ENCODE measurements around the gene MARS1.

The MARS1 gene

GRCh38 chr12:57521525-57522010 lies 33.7 kb downstream of the MARS1 start:
- H3K4me3 ChIP-seq (ENCODE audit: low read length): peak overlapping the region; percentile 60

DNA sequence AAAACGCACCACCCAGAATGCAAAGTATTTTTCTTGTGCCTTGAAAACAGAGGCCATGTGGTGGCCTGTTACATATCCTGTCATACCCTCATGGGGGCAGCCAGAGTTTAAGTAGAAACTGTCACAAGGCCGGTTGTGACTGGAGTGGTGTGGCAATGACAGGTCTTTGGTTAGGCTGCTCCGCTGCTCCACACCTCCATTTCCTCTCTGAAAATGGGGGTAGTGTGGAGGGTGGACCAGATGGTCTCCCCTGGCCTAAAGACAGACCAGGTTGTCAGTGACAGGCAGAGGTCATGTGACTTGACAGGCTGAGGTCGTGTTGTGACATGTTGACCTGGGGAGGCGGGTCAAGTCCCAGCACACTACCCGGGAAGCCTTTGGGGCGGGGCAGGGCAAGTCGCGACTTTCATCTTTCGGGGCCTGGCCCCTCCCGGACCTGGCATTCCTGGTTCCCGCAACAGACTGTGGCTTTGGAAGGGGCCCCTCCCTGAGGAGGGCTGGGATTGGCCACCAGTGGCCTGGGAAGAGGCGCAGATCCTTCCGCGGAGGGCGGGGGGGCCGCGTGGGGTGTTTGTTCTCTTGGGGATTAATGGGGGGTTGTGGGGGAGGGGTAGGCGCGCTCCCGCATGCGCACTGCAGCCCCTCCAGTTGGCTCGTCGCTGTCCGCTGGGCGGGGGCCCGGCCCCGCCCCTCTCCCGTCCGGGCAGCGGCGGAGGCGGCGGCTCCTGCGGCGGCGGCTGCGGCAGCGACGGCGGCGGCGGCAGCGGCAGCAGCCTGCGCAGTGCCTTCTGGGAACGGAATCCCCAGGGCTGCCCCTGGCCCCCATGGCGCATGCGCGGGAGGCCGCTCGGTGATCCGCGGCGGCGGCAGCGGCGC lies 34.4 kb downstream of the MARS1 start, which contains the start of gene MBD6:
Gene MBD6, plus strand, starts transcription at position 814 of the 876 bp plus-strand sequence. CDS start 1,480 bp downstream, outside the sequence.
- H2AFZ ChIP-seq (ENCODE audit: low read depth, low read length): no peak within 1 kb of the TSS
- H3K9me3 ChIP-seq (ENCODE audit: low read length): no peaks in the 10 kb centered on the region
- H3K4me1 ChIP-seq (ENCODE audit: insufficient read depth, low read length): peaks cover 59% of the 10 kb centered on the region
- H3K4me3 ChIP-seq (ENCODE audit: low read length): peak within 1 kb of the TSS; percentile 60
- H3K27me3 ChIP-seq (ENCODE audit: insufficient read depth, low read length): no peaks in the 10 kb centered on the region
- H3K36me3 ChIP-seq (ENCODE audit: insufficient read depth, low read length): peaks cover 34% of the 10 kb centered on the region

More at GRCh38 chr12:57521525-57522010, 33.7 kb downstream of the MARS1 start:
- H3K36me3 ChIP-seq (ENCODE audit: insufficient read depth, low read length): peaks cover 35% of the 10 kb centered on the region
- no peak overlapping the region for H2AFZ ChIP-seq (ENCODE audit: low read depth, low read length)
- H3K9me3 ChIP-seq (ENCODE audit: low read length): no peaks in the 10 kb centered on the region
- no peaks in the 10 kb centered on the region for H3K27me3 ChIP-seq (ENCODE audit: insufficient read depth, low read length)
- peaks cover 59% of the 10 kb centered on the region for H3K4me1 ChIP-seq (ENCODE audit: insufficient read depth, low read length)

DNA sequence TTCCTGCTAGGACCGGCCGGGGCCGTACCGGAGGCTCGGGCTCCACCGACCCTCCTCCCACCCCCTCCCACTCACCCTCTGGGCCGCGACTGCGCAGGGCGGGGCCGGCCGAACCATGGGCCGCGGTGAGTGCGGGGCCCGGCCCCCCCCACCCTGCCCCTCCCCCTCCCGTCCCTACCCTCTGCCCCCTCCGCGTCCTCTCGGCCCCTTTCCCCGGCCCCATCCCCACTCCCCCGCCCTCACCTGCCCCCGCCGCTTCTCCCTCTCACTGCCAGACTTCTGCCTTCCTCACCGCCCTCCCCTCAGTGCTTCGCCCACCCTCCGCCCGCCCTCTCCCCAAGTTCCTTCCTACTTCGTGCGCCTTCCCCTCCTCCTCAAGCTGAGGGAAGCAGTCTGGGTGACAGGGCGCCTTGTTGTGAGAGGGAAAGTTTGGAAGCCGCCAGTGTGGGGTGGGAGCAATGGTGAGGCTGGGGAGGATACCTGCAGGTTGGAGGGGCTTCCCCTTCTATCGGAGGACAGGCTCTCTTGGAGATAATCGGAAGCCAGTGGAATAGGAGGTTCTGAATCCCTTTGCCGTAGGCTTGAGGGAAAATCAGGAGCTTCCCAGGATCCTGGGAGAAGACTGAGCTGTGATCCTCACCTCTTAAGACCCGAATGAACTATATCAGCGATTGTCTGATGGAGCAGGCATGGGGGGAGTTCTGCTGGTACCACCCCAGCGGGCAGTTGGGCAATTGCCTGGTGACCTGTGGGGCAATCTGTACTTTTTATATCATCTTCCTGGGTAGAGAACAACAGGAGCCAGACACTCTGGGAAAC lies 35.2 kb downstream of the MARS1 start:
- Histone ChIP-seq H2AFZ (ENCODE audit: low read depth, low read length) (no peak overlapping the region), H3K36me3 (ENCODE audit: insufficient read depth, low read length) (peaks cover 35% of the 10 kb centered on the region), H3K27me3 (ENCODE audit: insufficient read depth, low read length) (no peaks in the 10 kb centered on the region), H3K4me1 (ENCODE audit: insufficient read depth, low read length) (peaks cover 56% of the 10 kb centered on the region), H3K4me3 (ENCODE audit: low read length) (peak overlapping the region; percentile 60), H3K9me3 (ENCODE audit: low read length) (no peaks in the 10 kb centered on the region)

GRCh38 chr12:57523706-57524614 lies 36.1 kb downstream of the MARS1 start:
- H2AFZ ChIP-seq (ENCODE audit: low read depth, low read length): no peak overlapping the region
- no peaks in the 10 kb centered on the region for H3K9me3 ChIP-seq (ENCODE audit: low read length)
- H3K27me3 ChIP-seq (ENCODE audit: insufficient read depth, low read length): no peaks in the 10 kb centered on the region
- peak overlapping the region; percentile 60 for H3K4me3 ChIP-seq (ENCODE audit: low read length)
- peaks cover 47% of the 10 kb centered on the region for H3K4me1 ChIP-seq (ENCODE audit: insufficient read depth, low read length)
- peaks cover 39% of the 10 kb centered on the region for H3K36me3 ChIP-seq (ENCODE audit: insufficient read depth, low read length)

DNA sequence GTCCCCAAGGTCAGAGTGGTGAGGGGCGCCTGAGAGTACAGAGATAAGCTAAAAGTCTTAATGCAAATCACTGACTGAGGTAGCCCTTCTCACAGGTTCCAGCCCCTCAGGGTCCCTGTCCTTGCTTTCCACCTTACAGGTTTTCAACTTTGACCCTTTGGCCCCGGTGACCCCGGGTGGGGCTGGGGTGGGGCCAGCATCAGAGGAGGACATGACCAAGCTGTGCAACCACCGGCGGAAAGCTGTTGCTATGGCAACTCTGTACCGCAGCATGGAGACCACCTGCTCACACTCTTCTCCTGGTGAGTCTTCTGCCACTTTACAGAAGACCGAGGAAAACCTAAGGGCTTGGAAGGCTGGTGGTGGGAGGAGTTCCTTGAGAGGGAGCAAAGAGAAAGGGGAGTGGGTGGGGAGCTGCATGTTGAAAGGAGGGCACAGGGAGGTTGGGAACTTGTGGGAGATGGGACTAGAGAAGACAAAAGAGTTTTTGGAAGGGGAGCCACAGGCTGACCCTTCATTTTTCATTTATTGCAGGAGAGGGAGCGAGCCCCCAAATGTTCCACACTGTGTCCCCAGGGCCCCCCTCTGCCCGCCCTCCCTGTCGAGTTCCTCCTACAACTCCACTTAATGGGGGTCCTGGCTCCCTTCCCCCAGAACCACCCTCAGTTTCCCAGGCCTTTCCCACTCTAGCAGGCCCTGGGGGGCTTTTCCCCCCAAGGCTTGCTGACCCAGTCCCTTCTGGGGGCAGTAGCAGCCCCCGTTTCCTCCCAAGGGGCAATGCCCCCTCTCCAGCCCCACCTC lies 37.1 kb downstream of the MARS1 start:
- Histone ChIP-seq H3K36me3 (ENCODE audit: insufficient read depth, low read length) (peaks cover 48% of the 10 kb centered on the region), H2AFZ (ENCODE audit: low read depth, low read length) (no peak overlapping the region), H3K9me3 (ENCODE audit: low read length) (no peaks in the 10 kb centered on the region), H3K4me1 (ENCODE audit: insufficient read depth, low read length) (peaks cover 39% of the 10 kb centered on the region), H3K4me3 (ENCODE audit: low read length) (no peak overlapping the region), H3K27me3 (ENCODE audit: insufficient read depth, low read length) (no peaks in the 10 kb centered on the region)

DNA sequence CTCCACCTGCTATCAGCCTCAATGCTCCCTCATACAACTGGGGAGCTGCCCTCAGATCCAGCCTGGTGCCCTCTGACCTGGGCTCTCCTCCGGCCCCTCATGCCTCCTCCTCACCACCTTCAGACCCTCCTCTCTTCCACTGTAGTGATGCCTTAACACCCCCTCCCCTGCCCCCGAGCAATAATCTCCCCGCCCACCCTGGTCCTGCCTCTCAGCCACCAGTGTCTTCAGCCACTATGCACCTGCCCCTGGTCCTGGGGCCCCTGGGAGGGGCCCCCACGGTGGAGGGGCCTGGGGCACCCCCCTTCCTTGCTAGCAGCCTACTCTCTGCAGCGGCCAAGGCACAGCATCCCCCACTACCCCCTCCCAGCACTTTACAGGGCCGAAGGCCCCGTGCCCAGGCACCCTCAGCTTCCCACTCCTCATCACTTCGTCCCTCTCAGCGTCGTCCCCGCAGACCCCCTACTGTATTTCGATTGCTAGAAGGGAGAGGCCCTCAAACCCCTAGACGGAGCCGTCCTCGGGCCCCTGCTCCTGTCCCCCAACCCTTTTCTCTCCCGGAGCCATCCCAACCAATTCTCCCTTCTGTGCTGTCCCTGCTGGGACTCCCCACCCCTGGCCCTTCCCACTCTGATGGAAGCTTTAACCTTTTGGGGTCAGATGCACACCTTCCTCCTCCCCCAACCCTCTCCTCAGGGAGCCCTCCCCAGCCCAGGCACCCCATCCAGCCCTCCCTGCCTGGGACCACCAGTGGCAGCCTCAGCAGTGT lies 37.9 kb downstream of the MARS1 start:
- H3K4me1 ChIP-seq (ENCODE audit: insufficient read depth, low read length): peaks cover 38% of the 10 kb centered on the region
- H3K36me3 ChIP-seq (ENCODE audit: insufficient read depth, low read length): peaks cover 56% of the 10 kb centered on the region
- no peaks in the 10 kb centered on the region for H3K9me3 ChIP-seq (ENCODE audit: low read length)
- H3K27me3 ChIP-seq (ENCODE audit: insufficient read depth, low read length): no peaks in the 10 kb centered on the region
- H2AFZ ChIP-seq (ENCODE audit: low read depth, low read length): no peak overlapping the region
- H3K4me3 ChIP-seq (ENCODE audit: low read length): no peak overlapping the region

DNA sequence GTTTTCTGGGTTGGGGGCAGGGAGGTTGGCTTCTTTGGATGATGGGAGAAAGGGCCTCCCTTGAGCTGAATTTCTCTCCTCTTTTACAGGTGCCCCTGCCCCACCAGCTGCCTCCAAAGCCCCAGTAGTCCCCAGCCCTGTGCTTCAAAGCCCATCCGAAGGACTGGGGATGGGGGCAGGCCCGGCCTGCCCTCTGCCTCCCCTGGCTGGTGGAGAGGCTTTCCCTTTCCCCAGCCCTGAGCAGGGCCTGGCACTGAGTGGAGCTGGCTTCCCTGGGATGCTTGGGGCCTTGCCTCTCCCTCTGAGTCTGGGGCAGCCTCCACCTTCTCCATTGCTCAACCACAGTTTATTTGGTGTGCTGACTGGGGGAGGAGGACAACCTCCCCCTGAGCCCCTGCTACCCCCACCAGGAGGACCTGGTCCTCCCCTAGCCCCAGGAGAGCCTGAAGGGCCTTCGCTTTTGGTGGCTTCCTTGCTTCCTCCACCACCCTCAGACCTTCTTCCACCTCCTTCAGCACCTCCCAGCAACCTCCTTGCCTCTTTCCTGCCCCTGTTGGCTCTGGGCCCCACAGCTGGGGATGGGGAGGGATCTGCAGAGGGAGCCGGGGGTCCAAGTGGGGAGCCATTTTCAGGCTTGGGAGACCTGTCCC lies 38.7 kb downstream of the MARS1 start:
- H2AFZ ChIP-seq (ENCODE audit: low read depth, low read length): no peak overlapping the region
- H3K27me3 ChIP-seq (ENCODE audit: insufficient read depth, low read length): no peaks in the 10 kb centered on the region
- H3K4me1 ChIP-seq (ENCODE audit: insufficient read depth, low read length): peaks cover 30% of the 10 kb centered on the region
- H3K36me3 ChIP-seq (ENCODE audit: insufficient read depth, low read length): peaks cover 64% of the 10 kb centered on the region
- H3K9me3 ChIP-seq (ENCODE audit: low read length): no peaks in the 10 kb centered on the region
- H3K4me3 ChIP-seq (ENCODE audit: low read length): no peak overlapping the region

GRCh38 chr12:57527184-57527583 lies 39.3 kb downstream of the MARS1 start:
- Histone ChIP-seq H2AFZ (ENCODE audit: low read depth, low read length) (no peak overlapping the region), H3K27me3 (ENCODE audit: insufficient read depth, low read length) (no peaks in the 10 kb centered on the region), H3K36me3 (ENCODE audit: insufficient read depth, low read length) (peaks cover 69% of the 10 kb centered on the region), H3K9me3 (ENCODE audit: low read length) (no peaks in the 10 kb centered on the region), H3K4me3 (ENCODE audit: low read length) (no peak overlapping the region), H3K4me1 (ENCODE audit: insufficient read depth, low read length) (peaks cover 24% of the 10 kb centered on the region)

GRCh38 chr12:57528176-57528575 lies 40.3 kb downstream of the MARS1 start:
- Histone ChIP-seq H3K4me3 (ENCODE audit: low read length) (no peak overlapping the region), H3K9me3 (ENCODE audit: low read length) (no peaks in the 10 kb centered on the region), H2AFZ (ENCODE audit: low read depth, low read length) (no peak overlapping the region), H3K27me3 (ENCODE audit: insufficient read depth, low read length) (no peaks in the 10 kb centered on the region), H3K4me1 (ENCODE audit: insufficient read depth, low read length) (peaks cover 23% of the 10 kb centered on the region), H3K36me3 (ENCODE audit: insufficient read depth, low read length) (peaks cover 79% of the 10 kb centered on the region)

DNA sequence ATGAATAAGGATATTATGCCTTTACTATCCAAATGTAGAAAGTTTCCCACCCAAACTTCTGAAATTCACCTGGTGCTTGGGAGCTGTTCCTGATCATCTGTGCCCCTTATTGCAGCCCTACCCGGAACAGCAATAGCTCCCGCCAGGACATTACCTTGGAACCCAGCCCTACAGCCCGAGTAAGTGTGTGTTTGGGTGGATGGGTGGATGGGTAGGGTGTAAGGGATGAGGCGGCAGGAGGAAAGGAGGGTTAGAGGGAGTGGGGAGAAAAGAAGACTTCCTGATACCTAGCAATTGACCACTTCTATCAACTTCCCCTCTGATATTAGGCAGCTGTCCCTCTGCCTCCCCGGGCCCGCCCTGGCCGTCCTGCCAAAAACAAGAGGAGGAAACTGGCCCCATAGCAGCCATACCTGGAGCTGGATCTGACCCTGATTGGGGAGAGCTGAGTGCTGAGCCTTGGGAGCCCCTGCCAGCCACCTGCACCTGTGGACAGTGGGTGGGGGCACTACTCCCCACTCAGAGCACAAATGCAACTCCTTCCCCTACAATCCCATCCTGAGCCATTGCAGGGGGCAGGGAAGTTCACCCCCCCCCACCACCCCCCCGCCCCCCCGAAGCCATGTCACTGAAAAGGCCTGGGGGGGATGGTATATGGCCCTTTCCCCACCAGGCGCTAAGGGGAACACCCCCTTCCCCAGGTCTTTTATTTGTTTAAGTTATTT lies 41.1 kb downstream of the MARS1 start:
- no peaks in the 10 kb centered on the region for H3K9me3 ChIP-seq (ENCODE audit: low read length)
- H3K36me3 ChIP-seq (ENCODE audit: insufficient read depth, low read length): peaks cover 85% of the 10 kb centered on the region
- no peak overlapping the region for H3K4me3 ChIP-seq (ENCODE audit: low read length)
- peaks cover 15% of the 10 kb centered on the region for H3K4me1 ChIP-seq (ENCODE audit: insufficient read depth, low read length)
- no peak overlapping the region for H2AFZ ChIP-seq (ENCODE audit: low read depth, low read length)
- H3K27me3 ChIP-seq (ENCODE audit: insufficient read depth, low read length): no peaks in the 10 kb centered on the region

Measured in neuron (in vitro differentiated cells).